PC-3 (cell line): ENCODE results near the gene CA7.

Experiments
- EZH2 ChIP-seq: fragments of 300-600 bp; sonication (generic); IDR thresholded peaks from one replicate; pipeline ENCODE4 v1.6.1; 2017; ENCODE audit warnings: antibody characterized with exemption, mild to moderate bottlenecking, low read length; ENCODE audit not compliant: unreplicated experiment
- EZH2phosphoT487 ChIP-seq: fragments of 300-600 bp; sonication (generic); IDR thresholded peaks from 2 replicates; pipeline ENCODE4 v1.6.1; 2018; ENCODE audit warnings: mild to moderate bottlenecking, antibody characterized with exemption, low read length, borderline replicate concordance
- TF ChIP-seq, protein P1 (sequence below): fragments of 300-600 bp; sonication (generic); conservative IDR thresholded peaks from 2 replicates; pipeline ENCODE4 v1.5.1; 2017; ENCODE audit warnings: antibody characterized with exemption, low read depth, mild to moderate bottlenecking, low read length

DNA sequence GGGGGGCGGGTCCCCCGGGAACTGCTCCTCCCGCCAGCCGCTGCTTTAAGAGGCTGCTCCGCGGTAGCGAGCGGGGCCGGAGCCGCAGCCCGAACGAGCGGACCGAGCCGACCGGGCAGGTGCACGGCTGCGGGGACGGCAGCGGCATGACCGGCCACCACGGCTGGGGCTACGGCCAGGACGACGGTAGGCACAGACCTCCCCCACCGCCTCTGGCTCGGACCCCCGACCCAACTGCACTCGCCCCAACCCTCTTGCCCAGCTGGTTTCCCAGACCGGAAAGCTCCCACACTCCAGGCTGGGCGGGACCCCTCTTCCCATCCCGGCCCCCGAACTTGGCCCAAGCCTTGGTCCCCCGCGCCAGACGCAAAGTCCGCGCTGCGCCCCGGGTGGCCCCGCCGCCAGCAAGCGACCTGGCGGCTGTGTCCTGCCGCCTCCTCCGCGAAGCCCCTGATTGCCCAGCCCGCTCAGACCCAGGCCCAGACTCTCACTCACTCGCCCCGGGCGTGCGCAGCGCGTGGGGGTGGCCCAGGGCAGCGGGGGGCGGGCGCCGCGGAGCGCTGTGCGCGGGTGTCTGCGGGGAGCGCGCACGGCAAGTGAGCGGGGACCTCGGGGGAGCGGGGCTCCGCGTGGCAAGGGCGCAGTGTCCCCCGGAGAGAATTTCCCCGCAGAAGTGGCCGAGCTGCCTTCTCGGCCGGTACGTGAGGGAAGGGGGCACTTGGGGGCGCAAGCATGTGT lies at the start of gene CA7:
- TF ChIP-seq, protein P1, sequence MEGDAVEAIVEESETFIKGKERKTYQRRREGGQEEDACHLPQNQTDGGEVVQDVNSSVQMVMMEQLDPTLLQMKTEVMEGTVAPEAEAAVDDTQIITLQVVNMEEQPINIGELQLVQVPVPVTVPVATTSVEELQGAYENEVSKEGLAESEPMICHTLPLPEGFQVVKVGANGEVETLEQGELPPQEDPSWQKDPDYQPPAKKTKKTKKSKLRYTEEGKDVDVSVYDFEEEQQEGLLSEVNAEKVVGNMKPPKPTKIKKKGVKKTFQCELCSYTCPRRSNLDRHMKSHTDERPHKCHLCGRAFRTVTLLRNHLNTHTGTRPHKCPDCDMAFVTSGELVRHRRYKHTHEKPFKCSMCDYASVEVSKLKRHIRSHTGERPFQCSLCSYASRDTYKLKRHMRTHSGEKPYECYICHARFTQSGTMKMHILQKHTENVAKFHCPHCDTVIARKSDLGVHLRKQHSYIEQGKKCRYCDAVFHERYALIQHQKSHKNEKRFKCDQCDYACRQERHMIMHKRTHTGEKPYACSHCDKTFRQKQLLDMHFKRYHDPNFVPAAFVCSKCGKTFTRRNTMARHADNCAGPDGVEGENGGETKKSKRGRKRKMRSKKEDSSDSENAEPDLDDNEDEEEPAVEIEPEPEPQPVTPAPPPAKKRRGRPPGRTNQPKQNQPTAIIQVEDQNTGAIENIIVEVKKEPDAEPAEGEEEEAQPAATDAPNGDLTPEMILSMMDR, result no peak
- TF ChIP-seq EZH2, result peak; percentile 56
- TF ChIP-seq EZH2phosphoT487, result no peak
